HG03064 (cell line): ENCODE results near the gene SYMPK.
"Not testable (repeated sequence)": the region's sequence is repeated elsewhere in the genome, so short reads cannot be mapped to it uniquely, and the experiment has no call there.

Source experiments
- ATAC-seq: cut with Tn5 transposase; IDR thresholded peaks from one replicate; pipeline ENCODE4 v1.9.1; 2021; ENCODE audit warnings: low read depth; ENCODE audit not compliant: unreplicated experiment

SYMPK gene

DNA sequence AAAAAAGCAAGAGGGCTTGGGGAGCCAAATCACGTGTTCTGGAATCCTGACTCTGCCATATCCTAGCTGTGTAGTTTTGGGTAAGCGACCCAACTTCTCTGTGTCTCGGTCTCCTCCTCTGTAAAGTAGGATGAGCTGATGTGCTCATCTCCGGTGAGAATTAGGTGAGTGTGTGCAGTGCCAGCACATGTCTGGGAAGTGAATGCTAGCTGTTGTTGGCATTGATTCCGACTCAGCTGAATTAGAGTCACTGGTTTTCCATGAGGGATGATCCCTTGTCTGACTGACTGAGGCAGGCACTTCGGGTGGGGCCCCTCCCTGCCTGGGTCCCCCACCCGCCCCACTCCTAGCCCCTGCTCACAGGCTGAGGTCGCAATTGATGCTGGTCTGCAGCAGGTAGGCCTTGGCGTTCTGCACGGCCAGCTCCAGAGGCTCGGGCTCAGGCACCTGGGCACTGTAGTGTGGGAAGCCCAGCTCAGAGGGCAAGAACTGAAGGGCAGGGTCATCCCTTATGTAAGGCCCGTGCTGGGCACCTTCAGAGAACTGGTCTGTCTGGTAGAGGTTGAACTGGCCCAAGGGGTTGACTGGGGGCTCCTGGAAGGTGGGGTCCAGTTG, 48.7 kb downstream of the SYMPK start:
- ATAC-seq = no peak

DNA sequence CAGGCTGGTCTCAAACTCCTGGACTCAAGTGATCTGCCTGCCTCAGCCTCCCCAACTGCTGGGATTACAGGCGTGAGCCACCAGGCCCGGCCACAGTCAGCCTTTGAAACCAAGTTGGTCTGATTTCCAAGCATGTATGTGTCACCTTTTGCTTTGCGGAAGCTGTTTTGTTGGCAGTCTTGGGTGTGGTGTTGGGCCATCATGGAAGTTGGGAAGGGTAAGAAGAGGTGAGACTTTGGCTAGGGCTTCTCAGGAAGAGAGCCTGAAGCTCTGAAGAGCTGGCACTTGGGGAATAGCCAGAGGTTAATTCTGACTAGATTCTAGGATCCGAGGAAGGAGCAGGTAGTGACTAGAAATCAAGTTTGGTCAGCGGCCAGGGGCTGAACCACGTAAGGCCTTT, 50.6 kb downstream of the SYMPK start:
- ATAC-seq = no peak

DNA sequence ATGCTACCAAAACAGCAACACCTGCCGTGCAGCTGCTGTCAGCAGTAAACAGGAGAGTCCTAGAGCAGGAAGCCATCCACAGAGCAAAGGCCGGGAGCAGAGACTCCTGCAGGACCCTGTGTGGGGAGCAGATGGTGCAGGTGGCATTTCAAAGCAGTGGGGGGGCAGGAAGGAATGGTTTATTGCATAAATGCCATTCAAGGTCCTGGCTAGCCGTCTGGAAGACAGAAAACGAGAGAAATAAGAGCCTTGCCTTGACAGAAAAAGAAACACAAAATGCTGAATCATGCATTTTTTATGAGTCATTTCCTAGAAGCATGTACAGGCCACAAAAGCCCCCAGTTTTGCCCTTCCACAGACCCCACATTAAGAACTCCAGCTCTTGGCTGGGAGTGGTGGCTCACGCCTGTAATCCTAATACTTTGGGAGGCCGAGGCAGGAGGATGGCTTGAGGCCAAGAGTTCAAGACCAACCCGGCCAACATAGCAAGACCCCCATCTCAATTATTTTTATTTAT, 53.2 kb downstream of the SYMPK start:
- ATAC-seq = no peak

DNA sequence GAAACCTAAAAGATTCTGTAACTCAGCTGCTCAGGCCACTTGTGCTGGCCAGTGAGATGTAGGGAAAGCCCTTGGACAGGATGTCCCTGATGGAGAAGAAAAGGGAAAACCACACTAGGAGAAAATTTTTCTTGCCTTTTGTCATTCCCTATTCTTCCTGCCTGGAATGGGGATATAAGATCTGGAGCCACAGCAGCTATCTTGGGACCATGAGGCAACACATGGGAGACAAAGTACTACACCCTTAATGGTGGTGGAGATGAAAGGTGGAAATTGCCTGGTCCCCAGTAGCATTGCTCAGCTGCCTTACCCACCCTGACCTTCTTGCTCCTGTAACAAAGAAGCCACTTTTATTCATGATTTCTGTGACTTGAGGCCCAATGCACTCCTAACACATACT, 57.2 kb downstream of the SYMPK start:
- no peak for ATAC-seq

DNA sequence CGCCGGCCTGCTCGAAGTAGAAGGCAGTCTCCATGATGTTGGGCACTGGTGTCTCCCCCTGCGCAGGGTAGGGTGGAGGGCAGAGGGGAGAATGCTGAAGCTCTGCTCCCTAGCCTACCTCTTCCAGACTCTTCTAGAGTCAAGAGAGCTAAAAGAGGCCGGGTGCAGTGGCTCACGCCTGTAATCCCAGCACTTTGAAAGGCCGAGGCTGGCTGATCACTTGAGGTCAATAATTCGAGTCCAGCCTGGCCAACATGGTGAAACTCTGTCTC, 58.1 kb downstream of the SYMPK start:
- ATAC-seq = no peak

DNA sequence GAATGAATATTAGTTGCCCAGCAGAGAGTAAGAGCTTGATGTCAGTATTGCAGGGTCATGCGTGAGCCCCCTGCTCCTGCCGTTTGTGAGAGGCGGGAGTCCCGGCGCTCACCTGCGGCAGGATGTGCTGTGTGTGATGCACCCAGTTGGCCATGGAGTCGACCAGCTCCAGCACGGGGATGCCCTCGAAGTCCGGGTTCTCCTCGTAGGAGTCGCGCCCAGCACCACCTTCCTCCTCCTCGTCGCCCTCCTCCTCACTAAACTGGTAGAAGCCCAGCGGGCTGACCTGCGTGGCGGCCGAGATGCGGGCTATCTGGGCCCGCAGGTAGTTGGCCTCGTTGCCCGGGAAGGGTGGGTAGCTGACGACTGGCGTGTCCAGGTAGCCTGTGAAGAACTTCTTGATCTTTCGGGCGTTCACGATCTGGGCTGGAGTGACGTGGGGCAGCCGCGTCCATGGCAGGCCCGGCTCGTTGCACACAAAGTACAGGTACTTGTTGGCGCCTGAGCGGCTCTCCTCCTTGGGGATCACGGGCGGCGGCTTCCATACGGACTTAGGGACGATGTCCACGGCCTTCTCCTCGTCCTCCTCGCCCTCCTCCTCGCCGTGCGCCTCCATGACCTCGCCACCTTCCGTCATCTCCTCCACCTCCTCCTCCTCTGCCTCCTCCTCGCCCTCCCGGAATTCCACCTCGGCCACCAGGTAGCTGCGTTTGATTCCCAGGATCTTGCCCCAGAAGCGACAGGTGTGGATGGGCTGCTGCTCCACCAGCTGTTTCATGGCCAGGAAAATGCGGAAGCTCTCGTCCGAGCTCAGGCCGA, 58.6 kb downstream of the SYMPK start:
- ATAC-seq = no peak

DNA sequence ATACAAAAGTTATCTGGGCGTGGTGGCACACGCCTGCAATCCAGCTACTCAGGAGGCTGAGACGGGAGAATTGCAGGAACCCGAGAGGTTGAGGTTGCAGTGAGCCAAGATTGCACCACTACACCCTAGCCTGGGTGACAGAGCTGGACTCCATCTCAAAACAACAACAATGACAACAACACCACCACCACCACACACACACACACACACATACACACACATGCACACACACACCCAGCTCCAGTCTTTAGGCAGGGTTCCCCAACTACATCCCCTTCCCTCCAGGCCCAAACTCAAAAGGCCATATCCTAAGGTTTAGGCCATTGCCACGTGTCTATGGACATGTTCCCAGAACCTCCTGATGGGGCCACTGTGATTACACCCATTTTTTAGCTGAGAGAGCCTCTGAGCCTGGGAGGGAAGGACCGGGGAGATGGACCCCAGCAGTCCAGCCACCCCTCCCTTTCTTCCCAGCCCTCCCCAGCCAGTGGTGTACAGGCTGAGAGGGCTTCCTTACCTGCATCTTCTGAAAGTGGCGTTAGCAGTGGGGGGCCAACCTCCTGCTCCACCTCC, 61.3 kb downstream of the SYMPK start:
- ATAC-seq = no peak

DNA sequence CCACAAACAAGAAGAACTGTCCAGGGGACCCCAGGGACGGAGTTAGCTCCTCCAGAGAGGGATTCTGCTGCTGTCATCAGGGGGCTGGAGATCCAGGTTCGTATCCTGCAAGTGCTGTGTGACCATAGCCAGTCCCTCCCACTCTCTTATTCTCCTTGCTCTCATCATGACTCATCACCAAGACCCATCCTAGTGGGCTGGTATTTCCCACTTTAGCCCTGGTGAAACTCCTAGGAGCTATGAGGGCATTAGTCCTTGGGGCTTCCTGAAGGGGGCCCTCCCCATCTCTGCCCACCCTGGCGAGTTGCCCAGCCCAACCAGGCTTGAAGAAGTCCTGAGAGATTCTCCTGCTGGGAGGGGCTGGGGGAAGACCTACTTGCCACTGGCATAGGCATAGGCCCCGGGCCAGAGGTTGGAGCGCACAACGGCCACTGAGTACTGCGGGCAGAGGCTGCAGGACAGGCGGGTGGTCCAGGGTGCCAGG, 62.8 kb downstream of the SYMPK start:
- no peak for ATAC-seq

DNA sequence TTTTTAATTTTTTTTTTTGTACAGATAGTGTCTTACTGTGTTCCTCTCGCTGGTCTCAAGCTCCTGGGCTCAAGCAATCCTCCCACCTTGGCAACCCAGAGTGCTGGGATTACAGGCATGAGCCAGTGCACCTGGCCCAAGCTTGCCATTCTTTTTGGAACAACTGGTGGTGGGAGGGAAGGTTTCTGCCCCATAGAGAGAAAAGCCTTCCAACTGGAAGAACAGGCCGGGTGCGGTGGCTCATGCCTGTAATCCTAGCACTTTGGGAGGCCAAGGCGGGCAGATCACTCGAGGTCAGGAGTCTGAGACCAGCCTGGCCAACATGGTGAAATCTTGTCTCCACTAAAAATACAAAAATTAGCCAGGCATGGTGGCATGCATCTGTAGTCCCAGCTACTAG, 63.4 kb downstream of the SYMPK start:
- not testable (repeated sequence) for ATAC-seq

DNA sequence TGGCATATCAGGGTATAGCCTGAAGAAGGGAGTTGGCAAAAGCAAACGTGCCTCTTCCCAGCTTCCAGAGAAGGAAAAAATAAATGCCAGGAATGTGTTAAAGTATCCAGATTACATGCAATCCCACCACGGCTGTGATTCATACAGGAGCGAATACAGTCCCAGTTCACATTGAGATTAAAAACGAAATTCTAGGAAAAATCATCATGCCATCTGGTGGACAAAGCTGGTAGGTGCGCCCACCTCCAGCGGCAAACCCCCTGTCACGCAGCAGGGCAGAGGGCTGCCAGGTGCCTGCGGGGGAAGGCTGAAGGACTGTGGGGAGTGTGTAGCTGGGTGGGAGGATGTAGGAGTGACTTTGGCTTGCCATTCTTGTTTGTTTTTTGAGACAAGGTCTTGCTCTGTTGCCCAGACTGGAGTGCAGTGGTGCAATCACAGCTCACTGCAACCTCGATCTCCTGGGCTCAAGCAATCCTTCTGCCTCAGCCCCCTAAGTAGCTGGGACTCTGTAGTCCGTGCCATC, 63.9 kb downstream of the SYMPK start:
- ATAC-seq = no peak

DNA sequence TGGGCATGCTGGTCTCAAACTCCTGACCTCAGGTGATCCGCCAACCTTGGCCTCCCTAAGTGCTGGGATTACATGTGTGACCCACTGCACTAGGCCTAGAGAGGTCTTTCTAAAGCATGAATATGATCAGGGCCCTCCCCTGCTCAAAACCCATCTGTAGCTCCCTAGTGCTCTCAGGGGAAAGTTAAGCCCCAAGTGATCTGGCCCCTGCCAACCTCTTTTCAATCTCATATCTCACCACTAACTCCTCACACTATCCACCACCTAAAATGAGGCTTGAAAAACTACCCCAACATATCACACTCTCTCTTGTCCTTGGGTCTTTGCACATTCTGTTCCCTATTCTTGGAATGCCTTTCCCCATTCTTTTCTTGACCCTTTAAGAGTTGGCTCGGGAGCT, 68.3 kb downstream of the SYMPK start:
- no peak for ATAC-seq

DNA sequence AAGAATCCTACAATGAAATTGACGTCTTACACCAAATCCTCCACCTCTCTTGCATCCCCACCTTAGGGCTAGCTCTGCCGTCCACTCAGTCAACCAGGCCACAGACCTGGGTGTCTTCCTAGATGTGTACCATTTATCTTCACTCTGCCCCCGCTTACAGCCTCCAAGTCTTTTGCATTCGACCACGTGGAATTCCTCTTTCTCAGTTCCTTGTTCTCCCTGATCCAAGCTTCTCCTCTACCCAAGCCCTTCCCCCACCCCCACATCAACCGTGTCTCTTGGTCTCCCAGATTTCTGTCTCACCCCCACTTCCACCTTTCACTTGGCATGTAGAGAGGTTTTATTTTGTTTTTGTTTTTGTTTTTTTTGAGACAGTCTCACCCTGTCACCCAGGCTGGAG, 69.1 kb downstream of the SYMPK start:
- no peak for ATAC-seq

DNA sequence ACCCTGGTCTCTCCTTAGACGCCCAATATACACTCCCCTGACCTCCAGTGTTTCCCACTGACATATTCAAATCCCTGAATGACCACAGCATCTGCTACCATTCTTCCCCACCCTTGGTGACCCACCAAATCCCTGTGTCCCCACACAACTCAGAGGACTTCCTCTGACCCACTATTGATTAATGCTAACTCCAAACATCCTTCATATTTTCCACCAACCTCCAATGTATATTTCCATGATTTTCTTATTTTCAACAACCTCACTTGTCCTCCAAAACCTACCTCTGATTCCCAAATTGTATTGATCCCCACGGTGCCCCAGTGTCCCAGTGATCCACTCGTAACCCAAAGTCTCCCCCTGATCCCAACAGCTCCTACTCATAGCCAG, 69.8 kb downstream of the SYMPK start:
- no peak for ATAC-seq

DNA sequence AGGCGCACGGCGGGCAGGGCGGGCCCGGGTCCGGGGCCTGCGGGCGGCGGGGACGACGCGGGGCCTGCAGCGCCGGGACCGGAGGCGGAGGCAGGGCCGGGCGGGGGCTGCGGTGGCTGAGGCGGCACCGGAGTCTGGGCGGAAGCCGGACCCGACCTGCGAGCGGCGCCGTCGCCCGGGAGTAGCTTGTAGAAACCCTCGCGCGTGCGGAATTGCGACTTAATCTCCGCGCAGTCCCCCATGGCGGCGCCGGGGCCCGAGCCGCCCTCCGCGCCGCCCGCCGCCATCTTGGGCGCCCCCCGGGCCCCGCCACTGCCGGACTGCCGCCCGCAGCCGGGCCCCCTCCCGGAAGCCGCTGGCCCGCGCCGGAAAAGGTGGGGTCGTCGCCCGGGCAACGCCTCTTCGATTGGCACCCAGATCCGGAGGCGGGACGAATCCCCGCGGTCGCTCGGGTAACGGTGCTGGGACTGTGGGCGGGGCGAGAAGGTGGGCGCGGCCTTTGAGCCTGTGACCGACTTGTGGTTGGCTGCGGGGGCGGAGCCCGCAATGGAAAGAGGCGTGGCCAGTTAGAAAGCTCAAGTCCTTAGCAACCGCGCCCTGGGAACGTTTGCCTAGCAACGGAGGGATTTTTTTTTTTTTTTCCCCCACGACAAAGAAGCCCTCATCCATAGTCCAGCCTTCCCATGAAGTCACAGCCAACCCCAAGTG, 70.3 kb downstream of the SYMPK start, which contains the start of gene DMWD:
Gene DMWD (minus strand): TSS at position 376 of the 708 bp plus-strand sequence. CDS start 89 bp downstream, at position 287.
- peak; percentile 75 for ATAC-seq

DNA sequence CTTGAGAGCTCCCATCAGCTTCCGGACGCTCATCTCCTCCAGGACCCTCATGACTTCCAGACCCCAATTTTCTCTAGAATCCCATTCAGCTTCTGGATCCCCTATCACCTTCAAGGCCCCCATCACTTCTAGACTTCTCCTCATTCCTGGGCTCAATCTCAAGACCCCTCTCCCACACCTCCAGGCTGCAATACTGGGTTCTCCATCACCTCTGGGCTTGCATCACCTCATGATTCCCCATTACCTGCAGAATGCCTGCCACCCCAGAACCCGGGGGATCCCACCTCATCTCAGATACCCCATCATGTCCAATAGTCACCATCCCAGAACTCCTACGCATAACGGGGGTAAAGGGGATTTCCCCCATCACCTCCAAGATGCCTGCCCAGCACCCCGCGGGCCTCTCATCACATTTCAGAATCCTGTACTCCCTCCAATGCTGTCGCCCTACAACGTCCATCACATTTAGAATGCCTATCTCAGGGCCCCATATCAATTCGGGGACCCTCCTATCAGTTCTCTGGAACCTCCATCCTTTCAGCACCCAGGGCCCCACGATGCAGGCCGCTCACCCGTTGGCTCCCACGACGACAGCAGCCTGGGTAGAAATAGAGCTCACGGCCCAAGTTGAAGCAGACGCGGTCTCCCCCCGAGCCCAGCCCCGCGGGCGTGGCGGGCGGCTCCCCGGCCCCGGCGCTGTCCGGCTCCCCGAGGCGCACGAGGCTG, 71.0 kb downstream of the SYMPK start:
- peak; percentile 13 for ATAC-seq

DNA sequence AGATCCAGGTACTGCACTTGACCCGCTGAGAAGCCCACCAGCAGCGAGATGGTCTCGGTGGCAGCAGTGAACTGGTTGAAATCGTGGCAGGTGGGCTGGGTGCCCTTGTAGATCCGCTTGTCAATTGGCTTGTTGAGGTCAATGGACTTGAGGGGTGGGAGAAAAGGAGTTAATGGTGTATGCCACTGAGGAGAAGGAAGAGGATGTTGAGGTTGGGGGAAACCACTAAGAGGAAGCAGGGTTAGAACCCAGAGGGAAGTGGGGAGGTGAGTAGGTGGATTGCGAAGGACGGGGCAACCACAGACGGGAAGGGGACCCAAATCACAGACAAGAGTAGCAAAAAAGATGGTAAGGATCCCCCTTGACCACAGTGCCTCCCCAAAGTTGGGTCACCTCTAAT, 72.0 kb downstream of the SYMPK start:
- ATAC-seq = no peak

DNA sequence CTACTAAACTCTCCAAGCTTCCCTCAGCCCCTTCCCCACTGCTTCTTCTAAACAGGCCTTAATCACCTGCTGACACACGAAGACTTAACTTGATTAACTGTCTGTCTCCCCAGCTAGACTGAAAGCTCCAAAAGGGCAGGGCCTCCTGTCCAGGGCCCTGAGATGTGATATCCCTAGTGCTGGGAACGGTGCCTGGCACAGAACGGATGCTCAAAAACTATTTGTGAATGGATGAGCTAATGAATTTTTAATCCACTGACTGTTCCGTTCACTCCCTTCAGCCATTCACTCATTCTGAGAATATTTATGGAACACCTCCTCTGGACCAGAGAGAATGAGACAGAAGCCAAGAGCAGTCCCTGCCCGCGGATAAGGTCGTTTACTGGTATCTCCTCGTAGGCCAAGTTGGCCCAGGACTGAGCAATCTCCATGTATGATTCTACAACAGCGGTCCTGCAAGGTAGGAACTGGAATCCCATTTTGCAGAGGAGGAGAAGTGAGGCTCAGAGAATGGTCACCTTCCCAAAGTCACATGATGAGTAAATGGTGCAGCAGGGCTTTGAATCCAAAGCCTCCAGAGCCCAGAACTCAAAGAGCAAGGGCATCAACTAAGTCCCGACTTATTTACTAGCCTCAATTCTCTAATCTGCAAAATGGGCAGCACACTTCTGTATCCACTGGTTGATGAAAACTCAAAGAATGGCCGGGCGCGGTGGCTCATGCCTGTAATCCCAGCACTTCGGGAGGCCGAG, 73.7 kb downstream of the SYMPK start:
- no peak for ATAC-seq

DNA sequence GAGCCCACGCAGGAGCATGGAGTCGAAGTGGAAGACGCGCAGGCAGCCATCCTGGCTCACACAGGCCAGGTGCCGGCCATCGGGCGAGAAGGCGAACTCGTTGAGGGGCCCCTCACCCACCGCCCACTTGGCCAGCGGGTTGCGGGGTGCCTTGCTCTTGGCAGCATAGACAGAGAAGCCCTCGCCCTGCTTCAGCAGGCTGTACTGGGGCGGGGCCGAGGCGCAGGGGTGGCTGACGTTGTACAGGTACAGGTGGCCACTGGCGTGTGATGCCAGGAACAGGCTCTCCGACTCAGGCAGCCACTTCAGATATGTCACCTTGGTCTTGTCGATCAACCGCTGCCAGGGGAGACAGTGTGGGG, 76.4 kb downstream of the SYMPK start:
- ATAC-seq = no peak

DNA sequence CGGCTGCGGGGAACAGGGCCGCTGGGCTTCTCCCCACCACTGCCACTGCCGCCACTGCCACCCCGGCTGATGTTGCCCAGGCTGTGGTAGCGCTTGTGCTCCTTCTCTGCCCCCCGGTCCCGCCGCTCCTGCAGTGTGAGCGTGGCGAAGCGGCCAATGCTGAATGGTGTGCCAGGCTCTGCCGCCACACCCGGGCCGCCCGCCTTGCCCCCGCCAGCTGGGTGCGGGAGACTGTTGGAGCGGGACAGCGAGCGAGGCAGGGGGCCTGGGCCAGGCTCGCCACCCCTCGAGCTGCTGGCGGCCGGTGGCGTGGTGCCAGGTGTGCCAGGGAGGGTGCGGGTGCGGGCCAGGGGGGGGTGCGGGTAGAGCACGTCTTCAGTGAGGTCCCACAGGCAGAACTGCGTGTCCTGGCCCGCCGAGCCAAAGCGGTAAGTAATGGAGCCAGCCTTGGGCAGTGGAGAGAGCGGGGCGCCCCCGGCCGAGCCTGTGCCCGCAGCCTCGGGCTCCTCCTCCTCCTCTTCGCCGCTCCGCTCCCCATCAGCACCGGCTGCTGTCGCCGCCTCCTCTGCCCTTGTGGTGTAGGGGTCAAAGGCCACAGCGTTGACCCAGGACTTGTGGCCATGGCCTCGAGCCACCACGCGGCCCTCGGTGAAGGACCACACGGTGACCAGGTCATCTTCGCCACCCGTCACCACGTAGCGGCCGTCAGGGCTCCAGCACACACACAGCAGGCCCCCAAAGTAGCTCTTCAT, 77.0 kb downstream of the SYMPK start:
- ATAC-seq = no peak
